B cell (primary cell): ENCODE data around the gene ATP6V0E2. TPM values are rescaled to one million over a fixed set of nuclear protein-coding genes. Genes with fewer than 3 reads are reported as not detected.

Experiments
- ATAC-seq: fragments of 200-7000 bp; cut with Tn5 transposase; one replicate; pipeline ENCODE4 v1.10.0; 2021; ENCODE audit warnings: low read depth, mild to moderate bottlenecking, moderate number of reproducible peaks, moderate library complexity
- CTCF ChIA-PET: fragments of 350-600 bp; sonication (Branson Sonifier 250); formaldehyde crosslinking; loops from one replicate; lab custom pipeline; 2021; ENCODE audit warnings: antibody characterized with exemption, inconsistent platforms; lab: Charles Lee
- POLR2A ChIA-PET: fragments of 350-600 bp; sonication (Branson Sonifier 250); formaldehyde crosslinking; loops from one replicate; lab custom pipeline; 2021; ENCODE audit warnings: antibody characterized with exemption; lab: Charles Lee
- DNase-seq: peaks from one replicate; pipeline ENCODE4 v3.0.0; 2013
- H2AFZ ChIP-seq: 2 replicates; pipeline ENCODE4 v1.6.1; 2012; ENCODE audit warnings: mild to moderate bottlenecking, low read depth, low read length; ENCODE audit not compliant: insufficient read depth, poor library complexity, severe bottlenecking
- H3K27ac ChIP-seq, 2 donors: 1 replicate in 1 of 2; 2 replicates in 1 of 2; pipeline ENCODE4 v1.5.1; 2012 to 2013; ENCODE audit warnings: low read length in 2 of 2, mild to moderate bottlenecking in 2 of 2, moderate library complexity in 1 of 2
- H3K27me3 ChIP-seq, 4 experiments: fragments of 200-600 bp in 1 of 4; sonication (generic) in 1 of 4; replicated peaks in 1 of 4; 1 replicate in 2 of 4; 2 replicates in 2 of 4; pipeline versions ENCODE4 v1.6.1 to v1.7.0; 2013 to 2016; ENCODE audit warnings: low read length in 3 of 4, mild to moderate bottlenecking in 2 of 4, mixed read lengths in 1 of 4, moderate library complexity in 1 of 4; ENCODE audit not compliant: insufficient read depth in 4 of 4, control insufficient read depth in 3 of 4; ENCODE audit errors: control extremely low read depth in 1 of 4
- H3K36me3 ChIP-seq, 2 experiments: replicated peaks in 1 of 2; 1 replicate in 1 of 2; 2 replicates in 1 of 2; pipeline versions ENCODE4 v1.6.1 to v1.7.1; 2013; ENCODE audit warnings: low read length in 1 of 2; ENCODE audit not compliant: insufficient read depth in 2 of 2, control insufficient read depth in 1 of 2; ENCODE audit errors: control extremely low read depth in 1 of 2, extremely low read depth in 1 of 2
- H3K4me1 ChIP-seq, 2 donors: fragments of 200-600 bp in 1 of 2; sonication (generic) in 1 of 2; 1 replicate in 1 of 2; 2 replicates in 1 of 2; pipeline versions ENCODE4 v1.5.1 to v1.6.1; 2013 to 2017; ENCODE audit warnings: low read length in 2 of 2; ENCODE audit not compliant: control insufficient read depth in 2 of 2, insufficient read depth in 2 of 2
- H3K4me2 ChIP-seq: replicated peaks from 2 replicates; pipeline ENCODE3; 2012; ENCODE audit warnings: mild to moderate bottlenecking, low read depth, low read length; ENCODE audit not compliant: poor library complexity, severe bottlenecking
- H3K4me3 ChIP-seq, 5 experiments: fragments of 200-600 bp in 1 of 5; sonication (generic) in 1 of 5; 1 replicate in 3 of 5; 2 replicates in 2 of 5; pipeline versions ENCODE4 v1.5.1 to v1.7.0; 2011 to 2016; ENCODE audit warnings: low read length in 4 of 5, mild to moderate bottlenecking in 4 of 5, low read depth in 2 of 5, control low read depth in 1 of 5, moderate library complexity in 1 of 5; ENCODE audit not compliant: insufficient read depth in 1 of 5; ENCODE audit errors: control extremely low read depth in 1 of 5, extremely low read depth in 1 of 5
- H3K79me2 ChIP-seq: fragments of 200-600 bp; sonication (generic); one replicate; pipeline ENCODE4 v1.6.0; 2016; ENCODE audit warnings: low read length; ENCODE audit not compliant: control insufficient read depth, insufficient read depth
- H3K9ac ChIP-seq: fragments of 200-600 bp; sonication (generic); 2 replicates; pipeline ENCODE4 v1.6.1; 2017; ENCODE audit warnings: mild to moderate bottlenecking, low read length, moderate library complexity
- H3K9me3 ChIP-seq, 3 donors: one replicate each; pipeline versions ENCODE4 v1.6.1 to v1.7.1; 2013; ENCODE audit warnings: low read length in 2 of 3; ENCODE audit not compliant: control insufficient read depth in 2 of 3, insufficient read depth in 1 of 3; ENCODE audit errors: control extremely low read depth in 1 of 3
- H4K20me1 ChIP-seq: 2 replicates; pipeline ENCODE4 v1.6.0; 2012; ENCODE audit warnings: mild to moderate bottlenecking, low read length; ENCODE audit not compliant: insufficient read depth, control insufficient read depth, poor library complexity, severe bottlenecking
- H3K27ac Mint-ChIP-seq: one replicate; pipeline ENCODE4 v1.8.0; 2021; ENCODE audit warnings: mixed read lengths
- H3K27me3 Mint-ChIP-seq: one replicate; pipeline ENCODE4 v1.8.0; 2021; ENCODE audit warnings: mixed read lengths
- H3K4me1 Mint-ChIP-seq: one replicate; pipeline ENCODE4 v1.8.0; 2021; ENCODE audit warnings: mixed read lengths
- H3K4me3 Mint-ChIP-seq: one replicate; pipeline ENCODE4 v1.8.0; 2021; ENCODE audit warnings: mixed read lengths
- H3K9me3 Mint-ChIP-seq: one replicate; pipeline ENCODE4 v1.8.0; 2022; ENCODE audit warnings: mixed read lengths; ENCODE audit not compliant: insufficient read depth
- EZH2 ChIP-seq: IDR thresholded peaks from 2 replicates; pipeline ENCODE4 v1.6.1; 2012; ENCODE audit warnings: borderline replicate concordance, low read depth, mild to moderate bottlenecking, moderate library complexity, low read length; ENCODE audit not compliant: insufficient read depth, poor library complexity, severe bottlenecking
- WGBS: methylation state at CpG from one replicate; pipeline ENCODE4 v1.1.5; 2013; ENCODE audit warnings: missing lambda C conversion rate; ENCODE audit not compliant: insufficient coverage; 5-methylcytosine and 5-hydroxymethylcytosine counted together
- intact Hi-C: fragments of 100-400 bp; cut with micrococcal nuclease; formaldehyde crosslinking; loops from one replicate; pipeline ENCODE4 v1.10.0; 2022
- polyA plus RNA-seq: library from polyadenylated mRNA; depleted of rRNA; stranded (reverse); fragments of >200 nt; gene quantifications from 2 replicates; pipeline ENCODE4 v1.2.3, GENCODE V29; 2012
- total RNA-seq, 2 donors: library from RNA; stranded (reverse); fragments of 120-200 nt in 1 of 2; gene quantifications; 1 replicate in 1 of 2; 2 replicates in 1 of 2; pipeline versions ENCODE4 v1.2.3 to v1.2.4, GENCODE V29; 2013 to 2022
- TF ChIP-seq, protein P1 (sequence below): fragments of 200-600 bp; IDR thresholded peaks from one replicate; pipeline ENCODE4 v1.8.0; 2022; ENCODE audit warnings: antibody characterized with exemption, mild to moderate bottlenecking

The ATP6V0E2 gene
- total and polyA plus RNA-seq, 2 donors (not counting 1 experiment from before 2014, with no cell fraction given), result 13.5 to 49.6 TPM

DNA sequence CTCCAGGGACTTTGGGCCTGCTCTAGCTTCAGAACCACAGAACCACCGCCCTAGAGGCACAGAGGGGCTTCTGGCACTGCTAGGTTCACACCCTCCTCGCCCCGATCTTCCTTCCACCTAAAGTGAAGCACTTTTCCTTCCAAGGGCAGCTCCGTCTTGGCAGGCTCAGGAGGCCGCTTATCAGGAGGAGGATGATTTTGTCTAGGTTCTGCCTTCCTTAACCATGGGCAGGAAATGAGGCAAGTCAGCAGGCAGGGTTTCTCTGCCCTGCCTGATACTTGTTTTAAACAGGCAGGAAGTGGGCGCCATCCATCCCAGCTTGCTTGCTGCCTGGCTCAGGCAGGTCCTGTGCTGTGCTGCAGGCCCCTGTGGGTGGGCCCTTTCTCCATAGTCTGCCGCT lies 8.3 kb upstream of the ATP6V0E2 start:
- peak overlapping the region in 1 of 2 donors; percentile 34 for H3K27ac ChIP-seq

DNA sequence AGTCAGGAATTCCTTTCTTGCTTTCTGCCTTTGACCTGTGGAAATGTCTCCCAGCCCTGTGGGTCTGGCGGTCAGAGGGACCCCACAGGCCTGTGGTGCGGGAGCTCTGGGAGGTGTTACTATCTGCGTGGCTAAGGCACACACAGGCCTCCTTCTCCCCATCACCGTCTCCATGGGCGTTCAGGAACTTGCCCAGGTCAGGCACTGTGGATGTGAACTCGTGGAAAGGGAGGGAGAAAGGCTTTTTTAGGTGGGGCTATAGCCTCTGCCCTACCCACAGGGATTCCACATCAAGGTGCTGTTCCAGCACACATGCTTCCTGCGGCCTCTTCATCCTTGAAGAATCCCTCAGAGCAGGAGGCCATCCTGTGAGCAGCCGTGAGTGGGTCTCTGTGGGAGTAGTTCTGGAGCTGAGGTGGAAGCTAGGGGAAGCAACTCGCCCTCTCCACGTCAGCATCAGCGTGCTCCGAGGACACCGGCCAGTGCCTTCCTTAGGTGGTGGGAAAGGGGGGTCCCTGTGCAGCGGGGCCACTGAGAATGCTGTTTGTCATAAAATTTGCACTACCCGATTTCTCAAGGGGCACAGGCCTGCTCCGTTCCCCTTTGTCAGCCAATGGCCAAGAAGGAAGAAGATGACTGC lies 7.5 kb upstream of the ATP6V0E2 start:
- Histone ChIP-seq H3K4me2 (peak overlapping the region; percentile 19), H3K79me2 (no peaks in the 10 kb centered on the region), H4K20me1 (no peaks in the 10 kb centered on the region), H3K9ac (no peak overlapping the region), H3K36me3 (peaks cover 0 to 11% of the 10 kb centered on the region in 2 experiments), H3K4me3 (no peak overlapping the region), H3K9me3 (no peaks in the 10 kb centered on the region), H3K4me1 (peaks cover 33 to 37% of the 10 kb centered on the region in 2 donors), H2AFZ (no peak overlapping the region), H3K27me3 (no peaks in the 10 kb centered on the region), H3K27ac (no peak overlapping the region)
- ChIA-PET CTCF (no interaction called here), POLR2A (no interaction called here)
- TF ChIP-seq, protein P1, sequence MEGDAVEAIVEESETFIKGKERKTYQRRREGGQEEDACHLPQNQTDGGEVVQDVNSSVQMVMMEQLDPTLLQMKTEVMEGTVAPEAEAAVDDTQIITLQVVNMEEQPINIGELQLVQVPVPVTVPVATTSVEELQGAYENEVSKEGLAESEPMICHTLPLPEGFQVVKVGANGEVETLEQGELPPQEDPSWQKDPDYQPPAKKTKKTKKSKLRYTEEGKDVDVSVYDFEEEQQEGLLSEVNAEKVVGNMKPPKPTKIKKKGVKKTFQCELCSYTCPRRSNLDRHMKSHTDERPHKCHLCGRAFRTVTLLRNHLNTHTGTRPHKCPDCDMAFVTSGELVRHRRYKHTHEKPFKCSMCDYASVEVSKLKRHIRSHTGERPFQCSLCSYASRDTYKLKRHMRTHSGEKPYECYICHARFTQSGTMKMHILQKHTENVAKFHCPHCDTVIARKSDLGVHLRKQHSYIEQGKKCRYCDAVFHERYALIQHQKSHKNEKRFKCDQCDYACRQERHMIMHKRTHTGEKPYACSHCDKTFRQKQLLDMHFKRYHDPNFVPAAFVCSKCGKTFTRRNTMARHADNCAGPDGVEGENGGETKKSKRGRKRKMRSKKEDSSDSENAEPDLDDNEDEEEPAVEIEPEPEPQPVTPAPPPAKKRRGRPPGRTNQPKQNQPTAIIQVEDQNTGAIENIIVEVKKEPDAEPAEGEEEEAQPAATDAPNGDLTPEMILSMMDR, result no peak
- no peak for TF ChIP-seq EZH2
- Mint-ChIP-seq H3K4me1 (peaks cover 16% of the 10 kb centered on the region), H3K9me3 (no peaks in the 10 kb centered on the region), H3K4me3 (no peak overlapping the region), H3K27me3 (no peaks in the 10 kb centered on the region), H3K27ac (no peak overlapping the region)
- intact Hi-C loops, result no loop called here
- no peak for DNase-seq
- ATAC-seq, result no peak
- whole genome bisulfite sequencing, result 75% methylated on average over 8 of the region's 16 CpGs

More for the DNA sequence above, 8.3 kb upstream of the ATP6V0E2 start:
- Mint-ChIP-seq H3K9me3 (no peaks in the 10 kb centered on the region), H3K4me3 (no peak overlapping the region), H3K4me1 (peaks cover 16% of the 10 kb centered on the region), H3K27ac (no peak overlapping the region), H3K27me3 (no peaks in the 10 kb centered on the region)
- Histone ChIP-seq H3K4me1 (peaks cover 31 to 37% of the 10 kb centered on the region in 2 donors), H4K20me1 (no peaks in the 10 kb centered on the region), H3K36me3 (peaks cover 0 to 18% of the 10 kb centered on the region in 2 experiments), H3K79me2 (no peaks in the 10 kb centered on the region), H2AFZ (peak overlapping the region; percentile 47), H3K4me2 (no peak overlapping the region), H3K4me3 (no peak overlapping the region), H3K9ac (no peak overlapping the region), H3K27me3 (no peaks in the 10 kb centered on the region), H3K9me3 (no peaks in the 10 kb centered on the region)
- ATAC-seq (no peak), DNase-seq (no peak)
- ChIA-PET CTCF (interaction anchor here (1.1 kb wide), 1 partner anchor 27 kb away, joined by 3 read pairs; the partner anchor contains the start of gene ZNF862), POLR2A (no interaction called here)
- TF ChIP-seq EZH2, result no peak
- TF ChIP-seq, protein P1, result no peak
- WGBS, result 6% methylated on average over 3 of the region's 7 CpGs
- intact Hi-C loops, result no loop called here
